Thoracic aorta (tissue), 2 donors: Measurements from ENCODE around the gene CHRM2. TPM values are rescaled to one million over a fixed set of nuclear protein-coding genes. Genes with fewer than 3 reads are reported as not detected.

Experiments
- ATAC-seq: fragments of 150-250 bp; one replicate; pipeline ENCODE4 v1.8.0; 2017; ENCODE audit warnings: low read depth; ENCODE audit not compliant: insufficient number of reproducible peaks, low FRiP score
- DNase-seq: peaks from one replicate; pipeline ENCODE4 v3.0.0-alpha.2; 2020; ENCODE audit warnings: low spot score
- H3K27ac ChIP-seq, 2 donors: fragments of 200-600 bp; sonication (generic); 1 replicate in 1 of 2; 2 replicates in 1 of 2; pipeline ENCODE4 v1.5.1; 2016; ENCODE audit warnings: mild to moderate bottlenecking in 2 of 2, moderate library complexity in 2 of 2
- H3K27me3 ChIP-seq: fragments of 200-600 bp; sonication (generic); replicated peaks from 2 replicates; pipeline ENCODE4 v1.6.0; 2016; ENCODE audit warnings: mild to moderate bottlenecking; ENCODE audit not compliant: insufficient read depth
- H3K36me3 ChIP-seq: fragments of 200-600 bp; sonication (generic); one replicate; pipeline ENCODE4 v1.5.1; 2016
- H3K4me1 ChIP-seq, 2 donors: fragments of 200-600 bp; sonication (generic); 1 replicate in 1 of 2; 2 replicates in 1 of 2; pipeline versions ENCODE4 v1.5.1 to v1.6.0; 2016; ENCODE audit warnings: low read depth in 2 of 2, mild to moderate bottlenecking in 1 of 2; ENCODE audit not compliant: control insufficient read depth in 1 of 2
- H3K4me3 ChIP-seq: fragments of 200-600 bp; sonication (generic); 2 replicates; pipeline ENCODE4 v1.5.1; 2016; ENCODE audit warnings: mild to moderate bottlenecking
- H3K9me3 ChIP-seq: fragments of 200-600 bp; sonication (generic); 2 replicates; pipeline ENCODE4 v1.5.1; 2016
- CTCF ChIP-seq: fragments of 200-600 bp; sonication (generic); IDR thresholded peaks from one replicate; pipeline ENCODE4 v1.5.1; 2019; ENCODE audit warnings: antibody characterized with exemption
- total RNA-seq, 2 donors: library from RNA; depleted of rRNA; stranded (reverse); fragments of >200 nt; gene quantifications; one replicate each; pipeline versions ENCODE4 v1.1.0 to v1.2.3, GENCODE V29; 2016

Gene CHRM2
- total RNA-seq, 2 donors from 2014 or later, result not detected

- DNase-seq (no peak), ATAC-seq (no peak)
- Histone ChIP-seq H3K9me3 (no peaks in the 10 kb centered on the region), H3K27ac (no peak overlapping the region), H3K36me3 (no peaks in the 10 kb centered on the region), H3K4me3 (no peak overlapping the region), H3K27me3 (no peaks in the 10 kb centered on the region), H3K4me1 (no peaks in the 10 kb centered on the region)
- no peak for TF ChIP-seq CTCF
Measured at GRCh38 chr7:136912339-136912738, 43.9 kb downstream of the CHRM2 start.

- Histone ChIP-seq H3K4me3 (no peak overlapping the region), H3K4me1 (no peaks in the 10 kb centered on the region), H3K9me3 (no peaks in the 10 kb centered on the region), H3K36me3 (no peaks in the 10 kb centered on the region), H3K27ac (no peak overlapping the region), H3K27me3 (no peaks in the 10 kb centered on the region)
- TF ChIP-seq CTCF, result no peak
- no peak for DNase-seq
- no peak for ATAC-seq
Measured at GRCh38 chr7:136914016-136914415, 45.6 kb downstream of the CHRM2 start.

GRCh38 chr7:136919820-136920219, 51.4 kb downstream of the CHRM2 start:
- Histone ChIP-seq H3K9me3 (no peaks in the 10 kb centered on the region), H3K27me3 (no peaks in the 10 kb centered on the region), H3K4me3 (no peak overlapping the region), H3K4me1 (no peaks in the 10 kb centered on the region), H3K36me3 (no peaks in the 10 kb centered on the region), H3K27ac (no peak overlapping the region)
- DNase-seq (no peak), ATAC-seq (no peak)
- no peak for TF ChIP-seq CTCF

GRCh38 chr7:136923111-136923667, 54.7 kb downstream of the CHRM2 start:
- no peaks in the 10 kb centered on the region for H3K27me3 ChIP-seq
- no peak for TF ChIP-seq CTCF
- no peaks in the 10 kb centered on the region for H3K36me3 ChIP-seq
- H3K27ac ChIP-seq, result no peak overlapping the region
- H3K9me3 ChIP-seq, result no peaks in the 10 kb centered on the region
- H3K4me1 ChIP-seq, result no peaks in the 10 kb centered on the region
- ATAC-seq (no peak), DNase-seq (no peak)
- H3K4me3 ChIP-seq, result no peak overlapping the region

- ATAC-seq, result no peak
- H3K9me3 ChIP-seq, result no peaks in the 10 kb centered on the region
Measured at GRCh38 chr7:136925044-136925443, 56.6 kb downstream of the CHRM2 start.

More at GRCh38 chr7:136925044-136925443, 56.6 kb downstream of the CHRM2 start:
- no peak for TF ChIP-seq CTCF
- H3K27me3 ChIP-seq, result no peaks in the 10 kb centered on the region
- no peak for DNase-seq
- H3K4me1 ChIP-seq, result no peaks in the 10 kb centered on the region
- H3K4me3 ChIP-seq, result no peak overlapping the region
- no peaks in the 10 kb centered on the region for H3K36me3 ChIP-seq
- H3K27ac ChIP-seq, result no peak overlapping the region
